H1 (cell line): ENCODE results near the gene COBLL1. TPM values are rescaled to one million over a fixed set of nuclear protein-coding genes. Genes with fewer than 3 reads are reported as not detected.
A peak's percentile ranks its signal among the peaks of the same experiment; 100 is the strongest.

Experiments used
- CTCF ChIA-PET: fragments of 300-600 bp; sonication (Branson Sonifier 250); formaldehyde crosslinking; loops from one replicate; lab custom pipeline; 2021; ENCODE audit not compliant: partially characterized antibody; lab: Charles Lee
- POLR2A ChIA-PET: fragments of 300-600 bp; sonication (Branson Sonifier 250); formaldehyde crosslinking; loops from one replicate; lab custom pipeline; 2021; ENCODE audit warnings: inconsistent platforms; ENCODE audit not compliant: partially characterized antibody; lab: Charles Lee
- DNase-seq, 2 experiments: peaks; one replicate each; pipeline versions ENCODE4 v3.0.0 to v3.0.0-alpha.2; 2010 to 2022; ENCODE audit warnings: low spot score in 2 of 2, low read depth in 1 of 2, mixed read lengths in 1 of 2
- FAIRE-seq: peaks from 2 replicates; lab custom pipeline; 2011; peaks lifted over from hg19 to GRCh38; lab: Jason Lieb, UNC
- H2AFZ ChIP-seq: 2 replicates; pipeline ENCODE4 v1.8.1; 2012; ENCODE audit warnings: low read length, inconsistent platforms
- H2AK5ac ChIP-seq: 2 replicates; pipeline ENCODE4 v1.6.1; 2013; ENCODE audit warnings: low read depth, low read length
- H2BK120ac ChIP-seq: replicated peaks from 2 replicates; pipeline ENCODE3; 2013; ENCODE audit warnings: low read depth, low read length, inconsistent platforms
- H2BK12ac ChIP-seq: 2 replicates; pipeline ENCODE4 v1.6.1; 2013; ENCODE audit warnings: low read depth, low read length
- H2BK15ac ChIP-seq: 2 replicates; pipeline ENCODE4 v1.6.1; 2013; ENCODE audit warnings: low read length
- H2BK20ac ChIP-seq: 2 replicates; pipeline ENCODE4 v1.6.1; 2013; ENCODE audit warnings: low read length
- H2BK5ac ChIP-seq: 2 replicates; pipeline ENCODE4 v1.6.1; 2013; ENCODE audit warnings: low read depth, low read length
- H3K14ac ChIP-seq: 2 replicates; pipeline ENCODE4 v1.6.1; 2013; ENCODE audit warnings: inconsistent platforms; ENCODE audit not compliant: insufficient read length
- H3K18ac ChIP-seq: 2 replicates; pipeline ENCODE4 v1.6.1; 2013; ENCODE audit warnings: low read length; ENCODE audit errors: extremely low read depth
- H3K23ac ChIP-seq: 2 replicates; pipeline ENCODE4 v1.6.1; 2013; ENCODE audit warnings: inconsistent platforms; ENCODE audit not compliant: insufficient read length
- H3K23me2 ChIP-seq: 2 replicates; pipeline ENCODE4 v1.6.1; 2013; ENCODE audit warnings: low read depth, low read length
- H3K27ac ChIP-seq: 2 replicates; pipeline ENCODE4 v1.6.1; 2011; ENCODE audit warnings: low read depth, low read length, inconsistent platforms
- H3K27me3 ChIP-seq, 4 experiments: replicated peaks in 1 of 4; 1 replicate in 1 of 4; 2 replicates in 3 of 4; pipeline versions ENCODE4 v1.6.1 to v1.8.1; 2011 to 2013; ENCODE audit warnings: low read length in 3 of 4, mild to moderate bottlenecking in 3 of 4, inconsistent platforms in 2 of 4, mixed read lengths in 2 of 4, moderate library complexity in 1 of 4; ENCODE audit not compliant: control insufficient read depth in 3 of 4, insufficient read depth in 3 of 4; ENCODE audit errors: extremely low read depth in 1 of 4
- H3K36me3 ChIP-seq, 4 experiments: 2 replicates each; pipeline versions ENCODE4 v1.6.1 to v1.8.1; 2011 to 2013; ENCODE audit warnings: mild to moderate bottlenecking in 4 of 4, low read length in 3 of 4, moderate library complexity in 2 of 4, control low read depth in 1 of 4, inconsistent platforms in 1 of 4; ENCODE audit not compliant: insufficient read depth in 4 of 4, control insufficient read depth in 2 of 4
- H3K4ac ChIP-seq: replicated peaks from 2 replicates; pipeline ENCODE3; 2013; ENCODE audit warnings: low read length, low read depth, mixed read lengths, inconsistent platforms; ENCODE audit not compliant: insufficient read length
- H3K4me1 ChIP-seq, 4 experiments: replicated peaks in 1 of 4; 1 replicate in 1 of 4; 2 replicates in 3 of 4; pipeline versions ENCODE4 v1.6.1 to v1.8.1; 2011 to 2013; ENCODE audit warnings: low read length in 3 of 4, inconsistent platforms in 2 of 4, mixed read lengths in 1 of 4; ENCODE audit not compliant: insufficient read depth in 4 of 4, control insufficient read depth in 3 of 4
- H3K4me2 ChIP-seq, 2 experiments: 2 replicates each; pipeline versions ENCODE4 v1.6.1 to v1.8.1; 2011 to 2013; ENCODE audit warnings: low read depth in 2 of 2, low read length in 2 of 2, control low read depth in 1 of 2, inconsistent platforms in 1 of 2, mild to moderate bottlenecking in 1 of 2; ENCODE audit not compliant: insufficient read depth in 1 of 2
- H3K4me3 ChIP-seq, 4 experiments: fragments of 200-600, 300-600 bp in 1 of 4; sonication (generic), shearing (Covaris generic), sonication (Bioruptor Twin) in 1 of 4; 2 replicates each; pipeline versions ENCODE4 v1.5.1 to v1.8.1; 2011 to 2016; ENCODE audit warnings: low read length in 4 of 4, low read depth in 3 of 4, control low read depth in 2 of 4, inconsistent platforms in 2 of 4, mild to moderate bottlenecking in 2 of 4, mixed read lengths in 1 of 4, moderate library complexity in 1 of 4; ENCODE audit not compliant: insufficient read depth in 2 of 4; ENCODE audit errors: extremely low read depth in 1 of 4
- H3K56ac ChIP-seq: replicated peaks from 2 replicates; pipeline ENCODE3; 2013; ENCODE audit warnings: low read depth, mild to moderate bottlenecking, mixed read lengths, low read length, inconsistent platforms; ENCODE audit not compliant: insufficient read length
- H3K79me1 ChIP-seq: 2 replicates; pipeline ENCODE4 v1.6.1; 2013; ENCODE audit warnings: low read depth, low read length, control low read depth
- H3K79me2 ChIP-seq, 2 experiments: 2 replicates each; pipeline versions ENCODE4 v1.6.1 to v1.8.1; 2012 to 2013; ENCODE audit warnings: low read length in 2 of 2, mild to moderate bottlenecking in 2 of 2, inconsistent platforms in 1 of 2; ENCODE audit not compliant: insufficient read depth in 2 of 2, control insufficient read depth in 1 of 2
- H3K9ac ChIP-seq, 4 experiments: replicated peaks in 1 of 4; 1 replicate in 1 of 4; 2 replicates in 3 of 4; pipeline versions ENCODE4 v1.6.1 to v1.8.1; 2011 to 2013; ENCODE audit warnings: low read depth in 3 of 4, low read length in 3 of 4, control low read depth in 2 of 4, mild to moderate bottlenecking in 2 of 4, moderate library complexity in 2 of 4, inconsistent platforms in 1 of 4; ENCODE audit errors: extremely low read depth in 1 of 4
- H3K9me3 ChIP-seq, 2 experiments: 2 replicates each; pipeline versions ENCODE4 v1.6.1 to v1.8.1; 2012 to 2013; ENCODE audit warnings: mild to moderate bottlenecking in 2 of 2, moderate library complexity in 2 of 2, control low read depth in 1 of 2, inconsistent platforms in 1 of 2, low read depth in 1 of 2, low read length in 1 of 2, mixed read lengths in 1 of 2; ENCODE audit not compliant: insufficient read depth in 2 of 2
- H4K20me1 ChIP-seq, 2 experiments: replicated peaks in 1 of 2; 2 replicates each; pipeline versions ENCODE3 to v1.8.1; 2011 to 2013; ENCODE audit warnings: inconsistent platforms in 2 of 2, low read length in 2 of 2, mild to moderate bottlenecking in 1 of 2; ENCODE audit not compliant: insufficient read depth in 2 of 2, control insufficient read depth in 1 of 2
- H4K5ac ChIP-seq: 2 replicates; pipeline ENCODE4 v1.6.1; 2013; ENCODE audit warnings: low read length, low read depth, mixed read lengths, inconsistent platforms; ENCODE audit not compliant: insufficient read length
- H4K8ac ChIP-seq: 2 replicates; pipeline ENCODE4 v1.8.0; 2013; ENCODE audit warnings: mild to moderate bottlenecking, moderate library complexity, low read length, inconsistent platforms; ENCODE audit not compliant: insufficient read depth; ENCODE audit errors: extremely low read depth
- H4K91ac ChIP-seq: replicated peaks from 2 replicates; pipeline ENCODE3; 2013; ENCODE audit warnings: low read length, mixed read lengths, inconsistent platforms; ENCODE audit not compliant: insufficient read length
- CHD1 ChIP-seq: IDR thresholded peaks from 2 replicates; pipeline ENCODE4 v1.6.1; 2012; ENCODE audit warnings: low read depth, low read length, improper control_type of control experiment
- CREB1 ChIP-seq: IDR thresholded peaks from 2 replicates; pipeline ENCODE4 v1.6.1; 2012; ENCODE audit warnings: inconsistent platforms
- GABPA ChIP-seq: IDR thresholded peaks from 2 replicates; pipeline ENCODE4 v1.6.1; 2011; ENCODE audit warnings: mild to moderate bottlenecking, low read length, moderate library complexity, borderline replicate concordance; ENCODE audit not compliant: insufficient read depth
- JUND ChIP-seq: IDR thresholded peaks from 2 replicates; pipeline ENCODE4 v1.6.1; 2011; ENCODE audit warnings: mild to moderate bottlenecking, improper control_type of control experiment, low read length
- KDM1A ChIP-seq: fragments of 200-600, 300-600 bp; sonication (generic); IDR thresholded peaks from 2 replicates; pipeline ENCODE4 v1.7.1; 2016; ENCODE audit warnings: mild to moderate bottlenecking, low read length, borderline replicate concordance
- SIN3A ChIP-seq, 2 experiments: IDR thresholded peaks in 1 of 2; conservative IDR thresholded peaks in 1 of 2; 2 replicates each; pipeline ENCODE4 v1.6.1; 2011 to 2012; ENCODE audit warnings: low read length in 2 of 2, improper control_type of control experiment in 1 of 2, low read depth in 1 of 2, mild to moderate bottlenecking in 1 of 2
- SIX5 ChIP-seq: IDR thresholded peaks from 2 replicates; pipeline ENCODE4 v1.6.1; 2011; ENCODE audit warnings: mild to moderate bottlenecking, low read depth, low read length
- SP2 ChIP-seq: IDR thresholded peaks from 2 replicates; pipeline ENCODE4 v1.6.1; 2012; ENCODE audit warnings: mild to moderate bottlenecking, low read length, inconsistent platforms
- SP4 ChIP-seq: IDR thresholded peaks from 2 replicates; pipeline ENCODE4 v1.6.1; 2012; ENCODE audit warnings: low read length, inconsistent platforms
- TEAD4 ChIP-seq: IDR thresholded peaks from 2 replicates; pipeline ENCODE4 v1.6.1; 2012; ENCODE audit warnings: low read depth, low read length, inconsistent platforms, mixed read lengths
- WGBS, 2 experiments: shearing (Covaris generic) in 1 of 2; methylation state at CpG; one replicate each; pipeline versions ENCODE4 v1.1.6 to v1.1.7; 2013 to 2015; ENCODE audit warnings: low lambda C conversion rate in 2 of 2, mixed read lengths in 2 of 2, inconsistent platforms in 1 of 2, low coverage in 1 of 2, missing lambda C conversion rate in 1 of 2; ENCODE audit not compliant: insufficient replicate concordance in 2 of 2, insufficient coverage in 1 of 2, insufficient read length in 1 of 2; ENCODE audit errors: extremely low coverage in 1 of 2, missing lambda C conversion rate in 1 of 2; 5-methylcytosine and 5-hydroxymethylcytosine counted together
- polyA plus RNA-seq, 7 experiments: library from polyadenylated mRNA; depleted of rRNA in 3 of 7; stranded (reverse) in 5 of 7; unstranded in 2 of 7; fragments of >200 nt in 5 of 7; fragments of 200-250 nt in 2 of 7; gene quantifications; 1 replicate in 5 of 7; 2 replicates in 1 of 7; 4 replicates in 1 of 7; pipeline versions ENCODE4 v1.2.1 to v1.2.3, GENCODE V29; 2011 to 2013; ENCODE audit warnings: missing spikeins in 2 of 7, mixed read lengths in 2 of 7
- total RNA-seq: library from RNA; stranded (reverse); fragmentation: NEBNext Ultra II Directional; extraction: Animal tissue kit (Norgen Biotek cat#: 25700); gene quantifications from 2 replicates; pipeline ENCODE4 v1.2.1, GENCODE V29; 2021
- TF ChIP-seq, protein P1 (sequence below): IDR thresholded peaks from 2 replicates; pipeline ENCODE4 v1.6.1; 2012; ENCODE audit warnings: inconsistent platforms
- TF ChIP-seq, protein P2 (sequence below), 3 experiments: IDR thresholded peaks; 1 replicate in 2 of 3; 2 replicates in 1 of 3; pipeline versions ENCODE4 v1.5.1 to v1.6.1; 2011; ENCODE audit warnings: low read length in 3 of 3, mild to moderate bottlenecking in 3 of 3, inconsistent platforms in 2 of 3, low read depth in 1 of 3, moderate library complexity in 1 of 3; ENCODE audit not compliant: insufficient read depth in 1 of 3; ENCODE audit errors: control extremely low read depth in 1 of 3

Gene COBLL1
- total and polyA plus RNA-seq, 2 of the 8 experiments (the other 6 are each of a cell fraction or from before 2014, with no cell fraction given): 2.2 to 6.2 TPM

DNA sequence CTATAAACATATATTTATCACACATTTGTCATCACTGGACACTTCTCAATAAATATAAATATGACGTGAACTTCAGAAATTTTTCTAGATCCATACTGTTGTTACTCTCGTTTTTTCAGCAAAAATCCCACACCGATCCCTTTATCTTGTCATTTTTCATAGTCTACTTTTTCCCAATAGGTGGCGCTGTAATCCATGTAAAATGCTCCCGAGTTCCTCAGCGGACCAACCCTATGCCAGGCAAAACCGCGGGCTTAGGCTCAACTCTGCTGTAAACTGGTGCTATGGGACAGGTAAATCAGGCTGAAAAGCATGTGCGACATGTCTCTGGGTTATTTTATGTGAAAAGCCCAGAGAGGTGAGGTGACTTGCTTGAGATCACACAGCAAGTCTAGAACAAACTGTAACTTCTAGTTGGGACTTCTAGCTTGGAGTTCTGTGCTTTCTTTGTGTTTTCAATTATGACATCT lies 104.0 kb downstream of the COBLL1 start:
- no peak overlapping the region for H2BK5ac ChIP-seq
- H3K14ac ChIP-seq: no peak overlapping the region
- no peak overlapping the region for H2BK15ac ChIP-seq
- no peaks in the 10 kb centered on the region for H3K27me3 ChIP-seq
- H3K56ac ChIP-seq: no peak overlapping the region
- no peak overlapping the region for H2AFZ ChIP-seq
- no peak overlapping the region for H2BK120ac ChIP-seq
- CTCF ChIA-PET: interaction anchor here (0.7 to 2.1 kb wide), 10 partner anchors 9 to 253 kb away, joined by 3 to 6 read pairs (median 3); no protein-coding TSS in a partner anchor
- no peak overlapping the region for H3K18ac ChIP-seq
- FAIRE-seq (peak; percentile 97), DNase-seq (peak; percentile 55 to 69)
- no peak overlapping the region for H2AK5ac ChIP-seq
- H2BK20ac ChIP-seq: no peak overlapping the region
- no peak overlapping the region for H2BK12ac ChIP-seq
- no peak overlapping the region for H4K8ac ChIP-seq
- H3K4me2 ChIP-seq: no peak overlapping the region
- no peak overlapping the region for H3K27ac ChIP-seq
- H3K23me2 ChIP-seq: no peaks in the 10 kb centered on the region
- H3K9me3 ChIP-seq: no peaks in the 10 kb centered on the region
- H3K9ac ChIP-seq: no peak overlapping the region; a peak in 1 of 7 replicates
- no peak overlapping the region for H4K5ac ChIP-seq
- no peaks in the 10 kb centered on the region for H3K79me1 ChIP-seq
- H3K79me2 ChIP-seq: no peaks in the 10 kb centered on the region
- no peak overlapping the region for H4K91ac ChIP-seq
- H3K4me1 ChIP-seq: no peaks in the 10 kb centered on the region
- no peaks in the 10 kb centered on the region for H4K20me1 ChIP-seq
- no peaks in the 10 kb centered on the region for H3K36me3 ChIP-seq
- POLR2A ChIA-PET: no interaction called here
- no peak overlapping the region for H3K4ac ChIP-seq
- 15% methylated on average over 9 of the region's 9 CpGs; no CpG with 5 or more reads in 1 of the 2 experiments for WGBS, 2 experiments
- no peak overlapping the region for H3K4me3 ChIP-seq
- no peak overlapping the region for H3K23ac ChIP-seq
- TF ChIP-seq, protein P1, sequence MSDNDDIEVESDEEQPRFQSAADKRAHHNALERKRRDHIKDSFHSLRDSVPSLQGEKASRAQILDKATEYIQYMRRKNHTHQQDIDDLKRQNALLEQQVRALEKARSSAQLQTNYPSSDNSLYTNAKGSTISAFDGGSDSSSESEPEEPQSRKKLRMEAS: peak; percentile 86
- TF ChIP-seq CREB1 (no peak), CHD1 (no peak), TEAD4 (no peak), SP2 (no peak), KDM1A (peak; percentile 91), SIX5 (no peak), SP4 (no peak), GABPA (no peak), SIN3A (conservative IDR thresholded peaks at IDR 0.05 in 1 of 2, IDR thresholded peaks at IDR 0.05 in 1 of 2; ENCODE audit: low read depth in 1 of 2, low read length in 2 of 2) (0 out of 4 replicates have a peak, but pooled peaks of 1 of the 2 experiments have one; percentile 24), JUND (no peak)
- TF ChIP-seq, protein P2, sequence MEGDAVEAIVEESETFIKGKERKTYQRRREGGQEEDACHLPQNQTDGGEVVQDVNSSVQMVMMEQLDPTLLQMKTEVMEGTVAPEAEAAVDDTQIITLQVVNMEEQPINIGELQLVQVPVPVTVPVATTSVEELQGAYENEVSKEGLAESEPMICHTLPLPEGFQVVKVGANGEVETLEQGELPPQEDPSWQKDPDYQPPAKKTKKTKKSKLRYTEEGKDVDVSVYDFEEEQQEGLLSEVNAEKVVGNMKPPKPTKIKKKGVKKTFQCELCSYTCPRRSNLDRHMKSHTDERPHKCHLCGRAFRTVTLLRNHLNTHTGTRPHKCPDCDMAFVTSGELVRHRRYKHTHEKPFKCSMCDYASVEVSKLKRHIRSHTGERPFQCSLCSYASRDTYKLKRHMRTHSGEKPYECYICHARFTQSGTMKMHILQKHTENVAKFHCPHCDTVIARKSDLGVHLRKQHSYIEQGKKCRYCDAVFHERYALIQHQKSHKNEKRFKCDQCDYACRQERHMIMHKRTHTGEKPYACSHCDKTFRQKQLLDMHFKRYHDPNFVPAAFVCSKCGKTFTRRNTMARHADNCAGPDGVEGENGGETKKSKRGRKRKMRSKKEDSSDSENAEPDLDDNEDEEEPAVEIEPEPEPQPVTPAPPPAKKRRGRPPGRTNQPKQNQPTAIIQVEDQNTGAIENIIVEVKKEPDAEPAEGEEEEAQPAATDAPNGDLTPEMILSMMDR (IDR thresholded peaks at IDR 0.05; ENCODE audit: control extremely low read depth in 1 of 3, insufficient read depth in 1 of 3, low read depth in 1 of 3, low read length in 3 of 3): peak in 2 of 3 experiments; percentile 66 to 72; a peak in 3 of 4 replicates
